ENCODE data around the gene MYO5A.

The MYO5A gene

DNA sequence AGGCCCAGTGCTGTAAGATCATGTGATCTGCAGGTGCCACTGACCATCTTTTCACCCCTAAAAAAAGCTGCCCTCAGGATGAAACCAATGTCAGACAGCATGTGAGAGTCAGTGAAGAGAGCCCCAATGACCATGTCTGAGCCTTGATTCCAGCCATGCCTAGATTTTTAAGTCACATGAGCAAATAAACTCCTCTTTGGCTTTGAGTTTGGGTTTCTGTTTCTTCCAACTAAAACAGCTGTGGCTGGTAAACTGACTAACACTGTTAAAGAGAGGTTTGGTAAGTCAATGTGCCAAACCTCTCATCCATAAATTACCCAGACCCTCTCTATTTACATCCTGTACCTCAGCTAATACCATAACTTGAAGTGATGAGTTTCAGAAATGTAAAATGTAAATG lies 8.3 kb downstream of the MYO5A start:
- Histone ChIP-seq H3K4me2 (peak overlapping the region; percentile 49; the same call in 1 of the 2 replicates), H3K4me3 (IDR thresholded peaks at IDR 0.05; ENCODE audit: insufficient read depth, low read depth, low read length) (no peak overlapping the region), H3K36me3 (ENCODE audit: insufficient read depth) (no peaks in the 10 kb centered on the region), H4K20me1 (ENCODE audit: insufficient read depth) (peaks cover 3% of the 10 kb centered on the region; the same call in 1 of the 2 replicates), H3K79me2 (ENCODE audit: insufficient read depth, low read depth) (peaks cover 88% of the 10 kb centered on the region), H3K27ac (no peak overlapping the region), H2AFZ (ENCODE audit: low read depth) (no peak overlapping the region), H3K27me3 (ENCODE audit: insufficient read depth, low read depth) (no peaks in the 10 kb centered on the region), H3K9ac (no peak overlapping the region), H3K4me1 (ENCODE audit: low read depth, poor library complexity, severe bottlenecking) (peaks cover 64% of the 10 kb centered on the region)
- TF ChIP-seq, protein P1, sequence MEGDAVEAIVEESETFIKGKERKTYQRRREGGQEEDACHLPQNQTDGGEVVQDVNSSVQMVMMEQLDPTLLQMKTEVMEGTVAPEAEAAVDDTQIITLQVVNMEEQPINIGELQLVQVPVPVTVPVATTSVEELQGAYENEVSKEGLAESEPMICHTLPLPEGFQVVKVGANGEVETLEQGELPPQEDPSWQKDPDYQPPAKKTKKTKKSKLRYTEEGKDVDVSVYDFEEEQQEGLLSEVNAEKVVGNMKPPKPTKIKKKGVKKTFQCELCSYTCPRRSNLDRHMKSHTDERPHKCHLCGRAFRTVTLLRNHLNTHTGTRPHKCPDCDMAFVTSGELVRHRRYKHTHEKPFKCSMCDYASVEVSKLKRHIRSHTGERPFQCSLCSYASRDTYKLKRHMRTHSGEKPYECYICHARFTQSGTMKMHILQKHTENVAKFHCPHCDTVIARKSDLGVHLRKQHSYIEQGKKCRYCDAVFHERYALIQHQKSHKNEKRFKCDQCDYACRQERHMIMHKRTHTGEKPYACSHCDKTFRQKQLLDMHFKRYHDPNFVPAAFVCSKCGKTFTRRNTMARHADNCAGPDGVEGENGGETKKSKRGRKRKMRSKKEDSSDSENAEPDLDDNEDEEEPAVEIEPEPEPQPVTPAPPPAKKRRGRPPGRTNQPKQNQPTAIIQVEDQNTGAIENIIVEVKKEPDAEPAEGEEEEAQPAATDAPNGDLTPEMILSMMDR (conservative IDR thresholded peaks at IDR 0.05; ENCODE audit: low read depth, low read length) = no peak

- H3K4me3 ChIP-seq (IDR thresholded peaks at IDR 0.05; ENCODE audit: insufficient read depth, low read depth, low read length) = no peak overlapping the region
- no peak overlapping the region for H3K27ac ChIP-seq
- no peak overlapping the region for H2AFZ ChIP-seq (ENCODE audit: low read depth)
- peaks cover 4% of the 10 kb centered on the region; the same call in 1 of the 2 replicates for H4K20me1 ChIP-seq (ENCODE audit: insufficient read depth)
- H3K4me2 ChIP-seq = no peak overlapping the region
- H3K36me3 ChIP-seq (ENCODE audit: insufficient read depth) = no peaks in the 10 kb centered on the region
- H3K27me3 ChIP-seq (ENCODE audit: insufficient read depth, low read depth) = no peaks in the 10 kb centered on the region
- peaks cover 67% of the 10 kb centered on the region for H3K4me1 ChIP-seq (ENCODE audit: low read depth, poor library complexity, severe bottlenecking)
- H3K79me2 ChIP-seq (ENCODE audit: insufficient read depth, low read depth) = peaks cover 89% of the 10 kb centered on the region
- TF ChIP-seq, protein P1 (conservative IDR thresholded peaks at IDR 0.05; ENCODE audit: low read depth, low read length) = no peak
- H3K9ac ChIP-seq = no peak overlapping the region
Observed at GRCh38 chr15:52518487-52519371, 10.0 kb downstream of the MYO5A start.

GRCh38 chr15:52517014-52517413 lies 11.7 kb downstream of the MYO5A start:
- peaks cover 50% of the 10 kb centered on the region for H3K4me1 ChIP-seq (ENCODE audit: low read depth, poor library complexity, severe bottlenecking)
- no peak overlapping the region for H3K9ac ChIP-seq
- no peak overlapping the region for H3K4me3 ChIP-seq (IDR thresholded peaks at IDR 0.05; ENCODE audit: insufficient read depth, low read depth, low read length)
- peaks cover 80% of the 10 kb centered on the region for H3K79me2 ChIP-seq (ENCODE audit: insufficient read depth, low read depth)
- H3K4me2 ChIP-seq = no peak overlapping the region
- H3K27ac ChIP-seq = no peak overlapping the region
- peaks cover 4% of the 10 kb centered on the region; the same call in 1 of the 2 replicates for H4K20me1 ChIP-seq (ENCODE audit: insufficient read depth)
- H3K27me3 ChIP-seq (ENCODE audit: insufficient read depth, low read depth) = no peaks in the 10 kb centered on the region
- no peak overlapping the region for H2AFZ ChIP-seq (ENCODE audit: low read depth)
- no peaks in the 10 kb centered on the region for H3K36me3 ChIP-seq (ENCODE audit: insufficient read depth)
- TF ChIP-seq, protein P1 (conservative IDR thresholded peaks at IDR 0.05; ENCODE audit: low read depth, low read length) = no peak

- no peaks in the 10 kb centered on the region for H3K27me3 ChIP-seq (ENCODE audit: insufficient read depth, low read depth)
- TF ChIP-seq, protein P1 (conservative IDR thresholded peaks at IDR 0.05; ENCODE audit: low read depth, low read length) = no peak
- H2AFZ ChIP-seq (ENCODE audit: low read depth) = no peak overlapping the region
- H3K4me3 ChIP-seq (IDR thresholded peaks at IDR 0.05; ENCODE audit: insufficient read depth, low read depth, low read length) = no peak overlapping the region
- no peak overlapping the region for H3K9ac ChIP-seq
- H3K36me3 ChIP-seq (ENCODE audit: insufficient read depth) = no peaks in the 10 kb centered on the region
- H3K79me2 ChIP-seq (ENCODE audit: insufficient read depth, low read depth) = peaks cover 85% of the 10 kb centered on the region
- peaks cover 49% of the 10 kb centered on the region for H3K4me1 ChIP-seq (ENCODE audit: low read depth, poor library complexity, severe bottlenecking)
- H3K4me2 ChIP-seq = no peak overlapping the region
- peaks cover 4% of the 10 kb centered on the region; the same call in 1 of the 2 replicates for H4K20me1 ChIP-seq (ENCODE audit: insufficient read depth)
- no peak overlapping the region for H3K27ac ChIP-seq
Observed at GRCh38 chr15:52515343-52515742, 13.3 kb downstream of the MYO5A start.

Data from KMS-11 (cell line).